GM12878 (cell line): ENCODE measurements around the gene AGER. TPM values are rescaled to one million over a fixed set of nuclear protein-coding genes. Genes with fewer than 3 reads are reported as not detected.
"Not testable (repeated sequence)": the region's sequence is repeated elsewhere in the genome, so short reads cannot be mapped to it uniquely, and the experiment has no call there.

Source experiments
- ATAC-seq: fragments of 200-7000 bp; cut with Tn5 transposase; 3 replicates; pipeline ENCODE4 v1.9.1; 2020; ENCODE audit warnings: mild to moderate bottlenecking, moderate library complexity
- BruUV-seq: library from RNA; stranded (reverse); fragments of 400-500 nt; replicated peaks from 2 replicates; lab custom pipeline; 2021; lab: Mats Ljungman, UMichigan
- CTCF ChIA-PET: fragments of 300-600 bp; sonication (Branson Sonifier 250); formaldehyde crosslinking; extraction: SDS; loops from one replicate; lab custom pipeline; 2021; ENCODE audit warnings: inconsistent platforms; lab: Yijun Ruan, JAX
- POLR2A ChIA-PET: fragments of 350-600 bp; formaldehyde crosslinking; extraction: SDS; loops from one replicate; lab custom pipeline; 2021; ENCODE audit warnings: inconsistent platforms; lab: Charles Lee
- RAD21 ChIA-PET: fragments of 300-600 bp; sonication (Branson Sonifier 250); formaldehyde crosslinking; loops from one replicate; lab custom pipeline; 2023; ENCODE audit warnings: antibody characterized with exemption; ENCODE audit not compliant: unreplicated experiment; lab: Charles Lee
- SMC1A ChIA-PET: fragments of 300-600 bp; sonication (Branson Sonifier 250); formaldehyde crosslinking; loops from one replicate; lab custom pipeline; 2023; ENCODE audit not compliant: unreplicated experiment, uncharacterized antibody; lab: Charles Lee
- DNase-seq: peaks from one replicate; pipeline ENCODE4 v3.0.0-alpha.2; 2011; ENCODE audit warnings: low read depth, low spot score
- FAIRE-seq: peaks from 3 replicates; lab custom pipeline; 2011; peaks lifted over from hg19 to GRCh38; lab: Jason Lieb, UNC
- H2AFZ ChIP-seq: 2 replicates; pipeline ENCODE4 v1.6.0; 2011; ENCODE audit warnings: low read depth, low read length, control low read depth; ENCODE audit not compliant: control insufficient read depth
- H3K27ac ChIP-seq: 2 replicates; pipeline ENCODE4 v1.5.1; 2011; ENCODE audit warnings: control low read depth; ENCODE audit not compliant: control insufficient read depth, insufficient read depth
- H3K27me3 ChIP-seq, 2 experiments: replicated peaks in 1 of 2; 2 replicates each; pipeline versions ENCODE4 v1.6.0 to v1.6.1; 2011; ENCODE audit warnings: low read length in 1 of 2; ENCODE audit not compliant: control insufficient read depth in 2 of 2, insufficient read depth in 2 of 2
- H3K36me3 ChIP-seq, 2 experiments: 2 replicates each; pipeline ENCODE4 v1.5.1; 2011; ENCODE audit warnings: low read length in 1 of 2; ENCODE audit not compliant: control insufficient read depth in 2 of 2, insufficient read depth in 2 of 2
- H3K4me1 ChIP-seq: 2 replicates; pipeline ENCODE4 v1.6.1; 2011; ENCODE audit warnings: mild to moderate bottlenecking, low read length, moderate library complexity, mixed read lengths; ENCODE audit not compliant: control insufficient read depth, insufficient read depth
- H3K4me2 ChIP-seq: 2 replicates; pipeline ENCODE4 v1.6.0; 2011; ENCODE audit warnings: control low read depth; ENCODE audit not compliant: control insufficient read depth, insufficient read depth
- H3K4me3 ChIP-seq: fragments of 200-600 bp; sonication (generic); 2 replicates; pipeline ENCODE4 v1.5.1; 2016
- H3K79me2 ChIP-seq: 2 replicates; pipeline ENCODE4 v1.6.0; 2011; ENCODE audit warnings: low read length; ENCODE audit not compliant: control insufficient read depth, insufficient read depth
- H3K9ac ChIP-seq: 2 replicates; pipeline ENCODE4 v1.8.0; 2011; ENCODE audit warnings: low read length, control low read depth, mixed read lengths; ENCODE audit not compliant: control insufficient read depth, insufficient read depth
- H3K9me3 ChIP-seq: replicated peaks from 3 replicates; pipeline ENCODE4 v1.5.1; 2011; ENCODE audit warnings: mild to moderate bottlenecking, low read length; ENCODE audit not compliant: control insufficient read depth, insufficient read depth
- H4K20me1 ChIP-seq: 2 replicates; pipeline ENCODE4 v1.6.0; 2011; ENCODE audit not compliant: control insufficient read depth, insufficient read depth
- CBX3 ChIP-seq: fragments of 200-600 bp; sonication (generic); IDR thresholded peaks from 2 replicates; pipeline ENCODE4 v1.6.1; 2016; ENCODE audit warnings: low read depth, borderline replicate concordance
- E2F8 ChIP-seq: fragments of 450-650 bp; IDR thresholded peaks from 2 replicates; pipeline ENCODE4 v1.6.1; 2018; ENCODE audit warnings: mild to moderate bottlenecking, low read depth, moderate library complexity; ENCODE audit not compliant: partially characterized antibody
- EGR1 ChIP-seq, 2 experiments: IDR thresholded peaks; 1 replicate in 1 of 2; 2 replicates in 1 of 2; pipeline ENCODE4 v1.6.1; 2011 to 2012; ENCODE audit warnings: low read depth in 2 of 2, low read length in 2 of 2, borderline replicate concordance in 1 of 2, mild to moderate bottlenecking in 1 of 2, moderate library complexity in 1 of 2
- RELB ChIP-seq: fragments of 450-650 bp; IDR thresholded peaks from 2 replicates; pipeline ENCODE4 v1.6.1; 2017; ENCODE audit warnings: low read depth, mild to moderate bottlenecking, moderate library complexity
- ZSCAN29 ChIP-seq: fragments of 450-650 bp; IDR thresholded peaks from 2 replicates; pipeline ENCODE4 v1.6.1; 2017; ENCODE audit warnings: mild to moderate bottlenecking, moderate library complexity
- WGBS: methylation state at CpG from one replicate; pipeline ENCODE4 v1.1.6; 2016; ENCODE audit warnings: low lambda C conversion rate; ENCODE audit not compliant: insufficient replicate concordance, insufficient coverage; ENCODE audit errors: missing lambda C conversion rate; 5-methylcytosine and 5-hydroxymethylcytosine counted together
- in situ Hi-C: fragments of 300-500 bp; cut with MboI; formaldehyde crosslinking; loops from 9 replicates; pipeline ENCODE4 v1.14.3; 2018; ENCODE audit warnings: mixed read lengths
- intact Hi-C: fragments of 100-400 bp; cut with micrococcal nuclease; formaldehyde crosslinking; loops from one replicate; pipeline ENCODE4 v1.14.2; 2022; ENCODE audit not compliant: unreplicated experiment
- polyA plus RNA-seq, 11 experiments: library from polyadenylated mRNA; depleted of rRNA in 4 of 11; unstranded in 6 of 11; stranded (reverse) in 5 of 11; fragments of >200 nt; fragmentation: Nextera tagmentation in 4 of 11; fragmentation: Illumina TruSeq in 1 of 11; extraction: Ambion mirVana in 4 of 11; extraction: Trizol in 1 of 11; gene quantifications; 1 replicate in 1 of 11; 2 replicates in 10 of 11; pipeline versions ENCODE4 v1.2.1 to v1.2.3, GENCODE V29; 2011 to 2016; ENCODE audit warnings: inconsistent platforms in 2 of 11, missing spikeins in 2 of 11, low read depth in 1 of 11
- total RNA-seq, 4 experiments: library from RNA; depleted of rRNA in 3 of 4; stranded (reverse); fragments of >200 nt in 3 of 4; fragmentation: Illumina TruSeq in 1 of 4; extraction: Trizol in 1 of 4; gene quantifications; 2 replicates each; pipeline versions ENCODE4 v1.2.1 to v1.2.3, GENCODE V29; 2013 to 2021

AGER gene
- total and polyA plus RNA-seq, 10 of the 15 experiments (the other 5 are each of a cell fraction or from before 2014, with no cell fraction given), result 1.1 to 18.2 (median 3.9) TPM

- H3K27me3 ChIP-seq, result no peaks in the 10 kb centered on the region; a peak in 3 of 4 replicates
- no peaks in the 10 kb centered on the region for H3K4me1 ChIP-seq
- no peak for ATAC-seq
- WGBS, result 32% methylated on average over 12 of the region's 12 CpGs
- POLR2A ChIA-PET, result no interaction called here
- in situ Hi-C loops, result no loop called here
- H3K9ac ChIP-seq, result no peak overlapping the region
- H3K36me3 ChIP-seq, result no peaks in the 10 kb centered on the region
- no peaks in the 10 kb centered on the region for H3K9me3 ChIP-seq
- RAD21 ChIA-PET, result no interaction called here
- no peak for DNase-seq
- intact Hi-C loops, result no loop called here
- no peak overlapping the region for H2AFZ ChIP-seq
- H3K4me3 ChIP-seq, result no peak overlapping the region
- SMC1A ChIA-PET, result no interaction called here
- FAIRE-seq, result no peak
- no TSS peak for BruUV-seq
- H3K79me2 ChIP-seq, result no peaks in the 10 kb centered on the region
- no peak overlapping the region for H3K27ac ChIP-seq
- TF ChIP-seq RELB (no peak), E2F8 (no peak), CBX3 (no peak), EGR1 (IDR thresholded peaks at IDR 0.05; ENCODE audit: borderline replicate concordance in 1 of 2, low read depth in 2 of 2, low read length in 2 of 2) (no peak), ZSCAN29 (no peak)
- CTCF ChIA-PET, result no interaction called here
- no peaks in the 10 kb centered on the region for H4K20me1 ChIP-seq
- no peak overlapping the region for H3K4me2 ChIP-seq
Observed at GRCh38 chr6:32212076-32212760, 28.2 kb upstream of the AGER start.

- FAIRE-seq, H4K20me1 ChIP-seq, ATAC-seq, H3K4me1 ChIP-seq, H3K27me3 ChIP-seq, H3K4me3 ChIP-seq, RAD21 ChIA-PET, H3K9ac ChIP-seq, H3K9me3 ChIP-seq, POLR2A ChIA-PET, H3K36me3 ChIP-seq, H3K4me2 ChIP-seq, in situ Hi-C loops, BruUV-seq, H3K79me2 ChIP-seq, intact Hi-C loops, H3K27ac ChIP-seq, SMC1A ChIA-PET, DNase-seq, H2AFZ ChIP-seq: not testable (repeated sequence)
- WGBS, result 30% methylated on average over 4 of the region's 4 CpGs
- CTCF ChIA-PET, result interaction anchor here (0.7 kb wide), 1 partner anchor 489 kb away, joined by 3 read pairs; no protein-coding TSS in a partner anchor
Observed at GRCh38 chr6:32211432-32211831, 27.4 kb upstream of the AGER start.
